ENCODE results near the gene SBF2.

DNA sequence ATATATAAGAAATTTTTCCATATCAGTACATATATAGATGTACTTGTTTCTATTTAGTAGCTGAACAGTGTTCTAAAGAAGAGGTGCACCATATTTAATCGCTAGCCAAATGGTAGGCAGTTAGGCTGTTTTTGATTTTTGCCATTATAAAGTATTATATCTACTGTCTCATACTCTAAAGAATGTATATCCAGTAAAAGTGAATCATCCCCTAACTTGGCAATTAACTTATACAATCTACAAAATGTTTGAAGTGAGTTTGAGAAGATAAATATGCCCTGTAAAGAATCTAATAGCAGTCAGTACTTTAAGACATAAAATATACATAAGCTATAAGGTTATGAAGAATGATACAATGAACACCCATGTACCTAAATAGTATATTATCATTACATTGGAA is 338.6 kb downstream of the SBF2 start:
- TF ChIP-seq, protein P1, sequence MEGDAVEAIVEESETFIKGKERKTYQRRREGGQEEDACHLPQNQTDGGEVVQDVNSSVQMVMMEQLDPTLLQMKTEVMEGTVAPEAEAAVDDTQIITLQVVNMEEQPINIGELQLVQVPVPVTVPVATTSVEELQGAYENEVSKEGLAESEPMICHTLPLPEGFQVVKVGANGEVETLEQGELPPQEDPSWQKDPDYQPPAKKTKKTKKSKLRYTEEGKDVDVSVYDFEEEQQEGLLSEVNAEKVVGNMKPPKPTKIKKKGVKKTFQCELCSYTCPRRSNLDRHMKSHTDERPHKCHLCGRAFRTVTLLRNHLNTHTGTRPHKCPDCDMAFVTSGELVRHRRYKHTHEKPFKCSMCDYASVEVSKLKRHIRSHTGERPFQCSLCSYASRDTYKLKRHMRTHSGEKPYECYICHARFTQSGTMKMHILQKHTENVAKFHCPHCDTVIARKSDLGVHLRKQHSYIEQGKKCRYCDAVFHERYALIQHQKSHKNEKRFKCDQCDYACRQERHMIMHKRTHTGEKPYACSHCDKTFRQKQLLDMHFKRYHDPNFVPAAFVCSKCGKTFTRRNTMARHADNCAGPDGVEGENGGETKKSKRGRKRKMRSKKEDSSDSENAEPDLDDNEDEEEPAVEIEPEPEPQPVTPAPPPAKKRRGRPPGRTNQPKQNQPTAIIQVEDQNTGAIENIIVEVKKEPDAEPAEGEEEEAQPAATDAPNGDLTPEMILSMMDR (IDR thresholded peaks at IDR 0.05; ENCODE audit: insufficient read depth, low read length, poor library complexity, severe bottlenecking) = no peak
- no peak for TF ChIP-seq EZH2phosphoT487 (conservative IDR thresholded peaks at IDR 0.05; ENCODE audit: low read length)

Measured in SU-DHL-6 (cell line).